ENCODE measurements around the gene GSE1. TPM values are rescaled to one million over a fixed set of nuclear protein-coding genes. Genes with fewer than 3 reads are reported as not detected.

GSE1 gene
- total RNA-seq, 1 experiment from 2014 or later = 90.2 TPM

DNA sequence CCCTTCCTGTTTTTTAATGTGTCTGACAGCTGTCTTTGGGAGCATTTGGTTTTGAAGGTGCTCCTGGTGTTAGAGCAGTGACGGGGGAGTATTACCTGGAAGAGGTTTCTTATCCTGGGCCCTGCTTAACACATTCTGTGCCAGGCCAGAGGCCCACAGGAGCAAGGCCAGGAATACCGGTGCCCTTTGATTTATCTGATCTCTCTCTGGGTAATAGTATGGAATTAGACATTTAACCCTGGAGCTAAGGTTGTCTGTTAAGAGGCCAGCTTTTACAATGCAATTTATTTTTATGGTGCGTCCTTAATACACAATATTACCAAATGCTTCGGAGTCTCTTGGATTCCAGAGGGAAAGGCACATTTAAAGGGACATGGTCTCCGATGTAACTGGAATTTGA is 37.2 kb upstream of the GSE1 start:
- Histone ChIP-seq H3K79me2 (ENCODE audit: insufficient read depth, low read length) (no peaks in the 10 kb centered on the region), H3K4me2 (ENCODE audit: low read length) (no peak overlapping the region), H3K27me3 (ENCODE audit: insufficient read depth, low read length) (no peaks in the 10 kb centered on the region), H2AFZ (ENCODE audit: low read depth, low read length, poor library complexity, severe bottlenecking) (no peak overlapping the region), H3K9ac (ENCODE audit: low read length) (no peak overlapping the region), H4K20me1 (ENCODE audit: insufficient read depth) (no peaks in the 10 kb centered on the region), H3K36me3 (ENCODE audit: control insufficient read depth in 1 of 2, insufficient read depth in 2 of 2, low read length in 2 of 2) (no peaks in the 10 kb centered on the region), H3K9me2 (ENCODE audit: insufficient read depth) (no peaks in the 10 kb centered on the region), H3K4me3 (replicated peaks in 1 of 2; ENCODE audit: low read depth in 1 of 2, low read length in 2 of 2) (no peak overlapping the region), H3K27ac (ENCODE audit: low read depth, low read length) (no peak overlapping the region), H3K9me3 (ENCODE audit: control insufficient read depth in 1 of 2, insufficient read depth in 1 of 2, low read depth in 1 of 2, low read length in 2 of 2) (no peaks in the 10 kb centered on the region), H3K4me1 (ENCODE audit: control insufficient read depth in 1 of 2, insufficient read depth in 2 of 2, low read length in 2 of 2) (peaks cover 9 to 11% of the 10 kb centered on the region in 2 experiments; a peak in 3 of 4 replicates)
- intact Hi-C loops (cut with micrococcal nuclease) = no loop called here
- ATAC-seq (no peak), DNase-seq (ENCODE audit: low read depth, low spot score) (no peak)
- TF ChIP-seq RAD21 (IDR thresholded peaks at IDR 0.05; ENCODE audit: low read depth) (no peak), POLR2AphosphoS5 (IDR thresholded peaks at IDR 0.05; ENCODE audit: low read depth, low read length) (no peak), TCF7L2 (IDR thresholded peaks at IDR 0.05; ENCODE audit: borderline replicate concordance, extremely low read depth, insufficient read depth, insufficient read length) (no peak), ELF1 (IDR thresholded peaks at IDR 0.05; ENCODE audit: borderline replicate concordance, low read depth) (no peak)
- CTCF ChIA-PET = interaction anchor here (1.0 to 1.9 kb wide), 2 partner anchors 9 to 85 kb away, joined by 3 to 7 read pairs; no protein-coding TSS in a partner anchor
- POLR2A ChIA-PET = no interaction called here
- RAD21 ChIA-PET (ENCODE audit: low non-redundant PET in 1 of 2, low total read pairs in 2 of 2, uncharacterized antibody in 2 of 2, unreplicated experiment in 2 of 2) = no interaction called here
- no TSS peak for BruUV-seq (replicated peaks)

DNA sequence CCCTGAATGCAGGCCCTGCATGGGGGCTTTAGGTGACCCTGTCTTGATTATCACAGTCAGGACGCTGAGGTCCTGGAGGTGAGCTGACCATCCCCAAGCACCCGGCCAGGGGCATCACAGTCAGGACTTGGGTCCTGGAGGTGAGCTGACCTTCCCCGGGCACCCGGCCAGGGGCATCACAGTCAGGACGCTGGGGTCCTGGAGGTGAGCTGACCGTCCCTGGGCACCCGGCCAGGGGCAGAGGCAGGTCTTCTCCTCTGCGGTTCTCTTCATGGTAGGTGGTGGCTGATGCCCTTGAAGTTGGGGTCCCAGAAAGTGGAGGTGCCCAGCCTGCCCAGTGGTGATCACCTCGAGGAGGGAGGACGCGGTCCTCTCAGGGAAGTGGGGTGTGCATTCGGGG is 36.2 kb upstream of the GSE1 start:
- DNase-seq (ENCODE audit: low read depth, low spot score) (no peak), ATAC-seq (no peak)
- Histone ChIP-seq H3K9me3 (ENCODE audit: control insufficient read depth in 1 of 2, insufficient read depth in 1 of 2, low read depth in 1 of 2, low read length in 2 of 2) (no peaks in the 10 kb centered on the region), H3K4me2 (ENCODE audit: low read length) (no peak overlapping the region), H4K20me1 (ENCODE audit: insufficient read depth) (no peaks in the 10 kb centered on the region), H3K9me2 (ENCODE audit: insufficient read depth) (no peaks in the 10 kb centered on the region), H3K27ac (ENCODE audit: low read depth, low read length) (no peak overlapping the region), H3K27me3 (ENCODE audit: insufficient read depth, low read length) (no peaks in the 10 kb centered on the region), H3K4me3 (replicated peaks in 1 of 2; ENCODE audit: low read depth in 1 of 2, low read length in 2 of 2) (no peak overlapping the region), H3K9ac (ENCODE audit: low read length) (no peak overlapping the region), H3K36me3 (ENCODE audit: control insufficient read depth in 1 of 2, insufficient read depth in 2 of 2, low read length in 2 of 2) (no peaks in the 10 kb centered on the region), H3K79me2 (ENCODE audit: insufficient read depth, low read length) (no peaks in the 10 kb centered on the region), H2AFZ (ENCODE audit: low read depth, low read length, poor library complexity, severe bottlenecking) (no peak overlapping the region), H3K4me1 (ENCODE audit: control insufficient read depth in 1 of 2, insufficient read depth in 2 of 2, low read length in 2 of 2) (peaks cover 3 to 7% of the 10 kb centered on the region in 2 experiments; a peak in 1 of 4 replicates)
- TF ChIP-seq TCF7L2 (IDR thresholded peaks at IDR 0.05; ENCODE audit: borderline replicate concordance, extremely low read depth, insufficient read depth, insufficient read length) (no peak), CBX3 (IDR thresholded peaks at IDR 0.05; ENCODE audit: low read depth) (no peak), POLR2AphosphoS5 (IDR thresholded peaks at IDR 0.05; ENCODE audit: low read depth, low read length) (no peak)
- TF ChIP-seq, protein P1, sequence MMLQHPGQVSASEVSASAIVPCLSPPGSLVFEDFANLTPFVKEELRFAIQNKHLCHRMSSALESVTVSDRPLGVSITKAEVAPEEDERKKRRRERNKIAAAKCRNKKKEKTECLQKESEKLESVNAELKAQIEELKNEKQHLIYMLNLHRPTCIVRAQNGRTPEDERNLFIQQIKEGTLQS (IDR thresholded peaks at IDR 0.05) = no peak
- CTCF ChIA-PET = no interaction called here
- POLR2A ChIA-PET = no interaction called here
- BruUV-seq (replicated peaks) = no TSS peak
- RAD21 ChIA-PET (ENCODE audit: low non-redundant PET in 1 of 2, low total read pairs in 2 of 2, uncharacterized antibody in 2 of 2, unreplicated experiment in 2 of 2) = no interaction called here
- intact Hi-C loops (cut with micrococcal nuclease) = no loop called here
